Aorta (tissue), 5 donors: ENCODE results near the gene PLPP1. TPM values are rescaled to one million over a fixed set of nuclear protein-coding genes. Genes with fewer than 3 reads are reported as not detected.
A peak's percentile ranks its signal among the peaks of the same experiment; 100 is the strongest.
"Not testable (repeated sequence)": the region's sequence is repeated elsewhere in the genome, so short reads cannot be mapped to it uniquely, and the experiment has no call there.

ENCODE experiments used
- ATAC-seq: fragments of 200-7000 bp; cut with Tn5 transposase; one replicate; pipeline ENCODE4 v1.9.1; 2022; ENCODE audit warnings: moderate library complexity; ENCODE audit not compliant: low FRiP score
- DNase-seq, 2 donors: peaks; one replicate each; pipeline ENCODE4 v3.0.0-alpha.2; 2020
- H3K27ac ChIP-seq, 2 donors: one replicate each; pipeline ENCODE4 v1.5.1; 2013; ENCODE audit warnings: low read length in 2 of 2, mild to moderate bottlenecking in 2 of 2, moderate library complexity in 2 of 2, control low read depth in 1 of 2, inconsistent platforms in 1 of 2, low read depth in 1 of 2
- H3K27me3 ChIP-seq, 2 donors: one replicate each; pipeline ENCODE4 v1.6.1; 2013; ENCODE audit warnings: control low read depth in 1 of 2, low read length in 1 of 2, mild to moderate bottlenecking in 1 of 2, moderate library complexity in 1 of 2; ENCODE audit not compliant: insufficient read depth in 2 of 2, control insufficient read depth in 1 of 2
- H3K36me3 ChIP-seq, 2 donors: one replicate each; pipeline ENCODE4 v1.6.1; 2013; ENCODE audit warnings: control low read depth in 1 of 2, low read length in 1 of 2, mild to moderate bottlenecking in 1 of 2; ENCODE audit not compliant: insufficient read depth in 2 of 2, control insufficient read depth in 1 of 2
- H3K4me1 ChIP-seq, 2 donors: one replicate each; pipeline ENCODE4 v1.6.1; 2013; ENCODE audit warnings: low read length in 2 of 2, control low read depth in 1 of 2, mild to moderate bottlenecking in 1 of 2, moderate library complexity in 1 of 2; ENCODE audit not compliant: insufficient read depth in 2 of 2, control insufficient read depth in 1 of 2
- H3K4me3 ChIP-seq, 2 donors: one replicate each; pipeline ENCODE4 v1.5.1; 2013; ENCODE audit warnings: low read length in 2 of 2, control low read depth in 1 of 2, mild to moderate bottlenecking in 1 of 2
- H3K9me3 ChIP-seq: one replicate; pipeline ENCODE4 v1.6.1; 2013; ENCODE audit warnings: mild to moderate bottlenecking, low read length; ENCODE audit not compliant: control insufficient read depth
- WGBS, 2 donors: extraction: QIAGEN DNeasy Blood & Tissue Kit; methylation state at CpG; one replicate each; pipeline ENCODE4 v1.1.7; 2013; 5-methylcytosine and 5-hydroxymethylcytosine counted together
- intact Hi-C, 2 donors: fragments of 100-400 bp; cut with DNase I; formaldehyde crosslinking; loops; one replicate each; pipeline versions ENCODE4 v1.14.2 to v1.15.0; 2022
- polyA plus RNA-seq, 2 donors: library from polyadenylated mRNA; stranded (reverse); fragments of 200-250 nt; gene quantifications; one replicate each; pipeline ENCODE4 v1.2.3, GENCODE V29; 2013
- total RNA-seq, 2 donors: library from RNA; stranded (reverse); fragmentation: NEBNext Ultra II Directional; extraction: Animal tissue kit (Norgen Biotek cat#: 25700); gene quantifications; one replicate each; pipeline ENCODE4 v1.2.1, GENCODE V29; 2021
- donor health status: healthy with polysubstance abuse.
- donor health status: Bipolar disorder and iron deficiency.
- donor health status: DM: no; HTN: no; CAD: no.
- donor health status: DM: no; HTN: no; CAD: no.
- donor health status: DM: yes; HTN: yes; CAD: no.

Gene PLPP1
- total and polyA plus RNA-seq, 4 donors: 104 to 535 (median 170) TPM

DNA sequence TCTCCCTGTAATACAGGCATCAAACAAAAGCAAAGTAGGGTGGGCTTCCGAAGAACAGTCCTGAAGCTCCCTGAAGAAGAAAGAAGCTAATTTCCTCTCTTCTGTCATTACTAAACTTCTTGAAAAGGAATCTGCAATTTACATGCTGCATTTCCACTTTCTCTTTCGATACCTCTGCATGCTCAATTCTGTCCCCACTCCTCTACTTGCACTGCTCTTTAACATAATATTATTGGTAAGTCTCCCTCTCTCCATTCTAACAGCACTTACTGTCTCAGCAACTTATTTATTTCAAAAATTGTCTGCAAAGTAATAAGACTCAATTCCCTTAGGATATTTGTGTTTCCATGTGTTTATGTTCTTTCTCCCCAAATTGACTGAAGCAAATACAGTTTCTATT lies 3.9 kb upstream of the PLPP1 start:
- H3K4me1 ChIP-seq: no peaks in the 10 kb centered on the region
- no peaks in the 10 kb centered on the region for H3K9me3 ChIP-seq
- WGBS, 2 donors: 36 to 43% methylated on average over 2 of the region's 2 CpGs
- no peak overlapping the region for H3K4me3 ChIP-seq
- no peaks in the 10 kb centered on the region for H3K36me3 ChIP-seq
- intact Hi-C loops: loop anchor here (5.0 to 10.0 kb wide), 3 partner anchors 64 to 194 kb away; no protein-coding TSS in a partner anchor
- no peak overlapping the region for H3K27ac ChIP-seq
- DNase-seq (no peak), ATAC-seq (no peak)
- H3K27me3 ChIP-seq: no peaks in the 10 kb centered on the region

DNA sequence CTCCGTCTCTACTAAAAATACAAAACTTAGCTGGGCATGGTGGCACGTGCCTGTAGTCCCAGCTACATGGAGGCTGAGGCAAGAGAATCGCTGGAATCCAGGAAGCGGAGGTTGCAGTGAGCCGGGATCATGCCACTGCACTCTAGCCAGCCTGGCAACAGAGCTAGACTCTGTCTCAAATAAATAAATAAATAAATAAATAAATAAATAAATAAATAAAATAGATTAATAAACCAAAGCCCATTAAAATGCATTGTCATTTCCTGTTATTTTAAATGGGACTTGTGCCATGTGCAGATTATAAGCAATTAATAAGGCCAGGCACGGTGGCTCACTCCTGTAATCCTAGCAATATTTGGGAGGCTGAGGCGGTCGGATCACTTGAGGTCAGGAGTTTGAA lies 2.6 kb upstream of the PLPP1 start:
- not testable (repeated sequence) for H3K36me3 ChIP-seq, DNase-seq, H3K9me3 ChIP-seq, H3K4me3 ChIP-seq, H3K4me1 ChIP-seq, H3K27ac ChIP-seq, ATAC-seq, H3K27me3 ChIP-seq
- intact Hi-C loops: loop anchor here (2.0 to 10.0 kb wide), 4 partner anchors 31 to 193 kb away; no protein-coding TSS in a partner anchor
- 98 to 100% methylated on average over 8 of the region's 8 CpGs for WGBS, 2 donors

DNA sequence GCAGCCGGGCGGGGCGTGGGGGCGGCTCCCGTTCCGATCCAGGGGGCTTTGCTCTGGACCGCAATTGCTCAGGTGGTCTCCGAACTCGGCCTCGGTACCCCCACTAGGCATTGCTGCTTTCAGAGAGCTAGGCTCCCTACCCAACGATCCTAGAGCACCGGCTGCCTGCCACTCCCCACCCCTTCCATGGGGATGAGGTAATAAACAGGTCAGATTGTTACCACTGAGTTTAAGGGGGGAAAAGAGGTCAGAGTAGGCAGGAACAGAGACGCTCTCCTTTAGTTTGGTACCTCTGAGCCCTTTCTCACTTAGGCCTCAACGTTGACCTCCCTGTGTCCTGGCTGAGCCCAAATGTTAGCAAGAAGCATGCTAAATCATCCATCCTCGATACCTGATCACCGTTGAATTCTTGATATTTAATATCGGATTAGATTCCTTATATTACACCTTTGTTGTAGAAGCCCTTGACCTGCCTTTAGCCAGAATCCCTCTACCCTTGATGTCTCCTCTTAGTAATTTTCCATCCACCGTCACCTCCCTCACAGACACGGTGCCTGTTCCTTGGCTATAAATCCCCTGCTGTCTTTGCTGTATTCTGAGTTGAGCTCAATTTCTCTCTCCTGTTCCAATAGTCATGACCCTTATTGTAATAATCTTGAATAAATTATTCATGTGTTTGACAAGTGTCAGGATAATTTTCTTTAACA lies 588 bp upstream of the PLPP1 start:
- WGBS, 2 donors: 9% methylated on average over 18 to 19 of the region's 19 CpGs
- intact Hi-C loops: loop anchor here (2.0 to 10.0 kb wide), 5 partner anchors 65 to 191 kb away; no protein-coding TSS in a partner anchor
- DNase-seq: no peak

DNA sequence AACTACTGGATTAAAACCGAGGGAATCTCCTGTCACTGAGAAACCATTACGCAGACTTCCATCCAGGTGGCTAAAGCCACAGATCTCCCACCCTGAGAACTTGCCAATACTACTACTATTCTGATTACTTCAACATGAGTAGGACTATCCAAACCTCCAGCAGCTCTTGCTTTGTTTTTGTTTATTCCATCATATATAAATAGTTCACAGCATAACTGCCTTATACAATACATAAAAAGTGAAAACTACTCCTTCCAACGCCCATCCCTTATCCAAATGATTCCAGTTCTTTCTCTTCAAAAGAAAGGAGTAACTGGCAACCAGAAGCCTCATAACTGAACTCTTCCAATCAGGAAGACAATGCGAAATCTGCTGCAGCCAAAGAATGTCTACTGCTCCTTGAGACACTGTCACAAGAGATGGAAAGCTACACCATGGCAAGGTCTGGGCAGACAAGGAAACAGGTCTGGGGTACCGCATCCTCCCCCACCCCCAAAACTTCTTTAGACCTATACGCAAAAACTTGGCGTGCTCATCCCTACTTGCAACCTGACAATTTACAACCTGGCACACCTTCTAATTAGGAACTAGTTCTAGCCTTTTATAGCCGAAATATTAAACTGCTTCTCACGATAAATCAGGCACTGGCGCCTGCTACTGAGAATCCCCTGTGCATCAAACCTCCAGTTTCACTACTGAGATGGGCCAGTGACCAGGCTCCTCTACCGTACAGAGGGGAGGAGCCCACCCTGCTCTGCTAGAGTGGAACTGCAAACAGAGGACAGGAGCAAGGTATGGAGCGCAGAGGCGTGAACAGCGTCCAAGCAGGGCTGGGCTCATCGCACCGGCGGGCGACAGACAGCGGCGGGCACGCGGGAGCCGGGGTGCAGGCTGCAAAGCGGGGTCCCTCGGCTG lies 986 bp downstream of the PLPP1 start:
- no peaks in the 10 kb centered on the region for H3K9me3 ChIP-seq
- peak; percentile 65 for ATAC-seq
- no peaks in the 10 kb centered on the region for H3K27me3 ChIP-seq
- peak overlapping the region; percentile 29 to 89 for H3K27ac ChIP-seq
- H3K4me3 ChIP-seq: peak overlapping the region; percentile 62 to 82
- WGBS, 2 donors: 1% methylated on average over 25 of the region's 25 CpGs
- no peaks in the 10 kb centered on the region for H3K4me1 ChIP-seq
- no peak for DNase-seq
- H3K36me3 ChIP-seq: peaks cover 0 to 2% of the 10 kb centered on the region in 2 donors
- intact Hi-C loops: loop anchor here (2.0 to 10.0 kb wide), 4 partner anchors 67 to 189 kb away; no protein-coding TSS in a partner anchor

More for the DNA sequence above, 588 bp upstream of the PLPP1 start:
- Histone ChIP-seq H3K4me3 (peak overlapping the region; percentile 68 to 82), H3K27ac (peak overlapping the region; percentile 53 to 93), H3K36me3 (peaks cover 0 to 2% of the 10 kb centered on the region in 2 donors), H3K4me1 (no peaks in the 10 kb centered on the region), H3K27me3 (no peaks in the 10 kb centered on the region), H3K9me3 (no peaks in the 10 kb centered on the region)
- ATAC-seq: peak; percentile 56

DNA sequence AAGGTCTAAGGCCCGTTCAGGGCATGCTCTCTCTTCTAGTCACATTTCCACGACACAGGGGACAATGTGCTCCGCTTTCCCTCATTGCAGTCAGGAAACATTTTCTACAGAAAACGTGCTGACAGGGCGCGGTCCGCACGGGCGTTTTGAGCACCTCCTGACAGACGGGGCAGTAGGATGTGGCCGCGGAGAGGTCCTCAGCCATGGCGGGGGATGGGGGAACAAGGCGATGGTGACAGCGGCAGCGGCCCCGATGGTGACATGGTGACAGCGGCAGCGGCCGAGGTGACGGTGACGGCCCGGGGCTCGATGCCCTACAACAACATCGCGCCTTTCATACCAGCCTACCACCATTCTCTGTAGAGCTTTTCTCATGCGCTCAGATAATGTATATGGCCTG lies 4.1 kb downstream of the PLPP1 start:
- no peak overlapping the region for H3K4me3 ChIP-seq
- H3K27ac ChIP-seq: no peak overlapping the region
- H3K36me3 ChIP-seq: peaks cover 0 to 2% of the 10 kb centered on the region in 2 donors
- no peaks in the 10 kb centered on the region for H3K4me1 ChIP-seq
- H3K9me3 ChIP-seq: no peaks in the 10 kb centered on the region
- intact Hi-C loops: loop anchor here (10.0 kb wide), 2 partner anchors 144 to 186 kb away; no protein-coding TSS in a partner anchor
- DNase-seq (peak; percentile 50 to 77), ATAC-seq (no peak)
- H3K27me3 ChIP-seq: no peaks in the 10 kb centered on the region
- WGBS, 2 donors: 87 to 89% methylated on average over 27 of the region's 27 CpGs

DNA sequence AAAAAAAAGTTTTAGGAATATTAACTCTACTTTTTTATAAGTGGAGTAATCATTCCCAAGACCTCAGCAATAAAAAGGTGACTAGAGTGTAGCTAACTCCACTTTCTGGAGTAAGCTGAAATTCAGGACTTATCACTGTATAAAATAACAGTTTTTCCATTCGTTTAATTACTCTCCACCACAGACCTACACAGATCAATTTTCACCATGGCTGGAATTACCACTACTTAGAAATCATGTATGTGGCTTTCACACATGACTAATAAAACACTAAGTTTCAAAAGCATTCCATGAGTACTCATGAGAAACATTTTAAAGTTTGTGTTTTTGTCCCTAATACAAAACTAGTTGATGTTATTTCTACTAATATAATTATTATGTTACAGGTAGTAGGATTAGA lies 9.9 kb downstream of the PLPP1 start:
- Histone ChIP-seq H3K4me1 (peaks cover 0 to 1% of the 10 kb centered on the region in 2 donors), H3K27ac (no peak overlapping the region), H3K4me3 (no peak overlapping the region), H3K36me3 (no peaks in the 10 kb centered on the region), H3K27me3 (no peaks in the 10 kb centered on the region), H3K9me3 (no peaks in the 10 kb centered on the region)
- DNase-seq (no peak), ATAC-seq (no peak)
- WGBS, 2 donors: 70 to 85% methylated on average over 1 of the region's 1 CpG
- intact Hi-C loops: no loop called here

DNA sequence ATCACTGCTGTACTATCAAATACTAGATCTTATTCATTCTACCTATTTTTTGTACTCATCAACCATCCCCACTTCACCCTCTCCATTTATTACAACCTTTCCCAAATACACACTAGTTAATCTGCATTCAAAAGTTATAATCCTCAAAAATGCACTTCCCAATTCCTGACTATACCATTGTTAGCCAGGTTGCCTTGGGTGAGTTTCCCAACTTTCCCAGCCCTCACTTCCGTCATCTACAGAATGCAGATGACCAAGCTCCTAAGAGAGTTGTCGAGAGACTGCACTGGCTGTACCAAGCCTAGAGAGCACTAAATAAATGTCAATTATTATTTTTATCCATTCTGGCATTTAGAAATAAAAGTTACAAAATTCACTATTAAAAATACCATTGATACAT lies 11.5 kb downstream of the PLPP1 start:
- Histone ChIP-seq H3K27ac (no peak overlapping the region), H3K9me3 (no peaks in the 10 kb centered on the region), H3K36me3 (no peaks in the 10 kb centered on the region), H3K4me1 (peaks cover 0 to 1% of the 10 kb centered on the region in 2 donors), H3K4me3 (no peak overlapping the region), H3K27me3 (no peaks in the 10 kb centered on the region)
- DNase-seq (no peak), ATAC-seq (no peak)
- intact Hi-C loops: no loop called here
- WGBS, 2 donors: 95 to 98% methylated on average over 2 of the region's 2 CpGs

DNA sequence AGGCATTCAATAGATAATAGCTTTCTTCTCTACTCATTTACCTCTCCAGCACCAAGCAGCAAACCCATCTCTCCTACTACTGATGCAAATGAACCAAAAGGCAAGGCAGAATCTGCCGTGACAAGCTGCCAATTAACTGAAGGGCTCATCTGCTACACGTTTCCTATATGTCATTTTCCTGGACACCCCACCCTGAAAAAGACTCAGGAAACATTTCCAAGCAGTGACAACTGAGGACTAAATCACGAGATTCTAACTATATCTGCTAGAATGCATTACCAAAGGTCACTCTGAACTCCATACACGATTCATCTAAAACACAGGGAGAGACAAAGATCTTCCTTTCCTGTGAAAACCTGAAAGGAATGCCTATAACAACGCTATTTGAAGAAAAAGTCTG lies 12.9 kb downstream of the PLPP1 start:
- 62 to 65% methylated on average over 5 of the region's 5 CpGs for WGBS, 2 donors
- no peak for DNase-seq
- Histone ChIP-seq H3K9me3 (no peaks in the 10 kb centered on the region), H3K4me1 (peaks cover 0 to 1% of the 10 kb centered on the region in 2 donors), H3K4me3 (no peak overlapping the region), H3K27me3 (no peaks in the 10 kb centered on the region), H3K36me3 (no peaks in the 10 kb centered on the region), H3K27ac (no peak overlapping the region)
- ATAC-seq: no peak
- intact Hi-C loops: no loop called here
